NCI-H1417 (cell line): Measurements from ENCODE around the gene GNAO1.

Experiments
- DNase-seq, 3 experiments: peaks; one replicate each; lab custom pipeline; 2025; lab: John Stamatoyannopoulos, UW

Gene GNAO1

DNA sequence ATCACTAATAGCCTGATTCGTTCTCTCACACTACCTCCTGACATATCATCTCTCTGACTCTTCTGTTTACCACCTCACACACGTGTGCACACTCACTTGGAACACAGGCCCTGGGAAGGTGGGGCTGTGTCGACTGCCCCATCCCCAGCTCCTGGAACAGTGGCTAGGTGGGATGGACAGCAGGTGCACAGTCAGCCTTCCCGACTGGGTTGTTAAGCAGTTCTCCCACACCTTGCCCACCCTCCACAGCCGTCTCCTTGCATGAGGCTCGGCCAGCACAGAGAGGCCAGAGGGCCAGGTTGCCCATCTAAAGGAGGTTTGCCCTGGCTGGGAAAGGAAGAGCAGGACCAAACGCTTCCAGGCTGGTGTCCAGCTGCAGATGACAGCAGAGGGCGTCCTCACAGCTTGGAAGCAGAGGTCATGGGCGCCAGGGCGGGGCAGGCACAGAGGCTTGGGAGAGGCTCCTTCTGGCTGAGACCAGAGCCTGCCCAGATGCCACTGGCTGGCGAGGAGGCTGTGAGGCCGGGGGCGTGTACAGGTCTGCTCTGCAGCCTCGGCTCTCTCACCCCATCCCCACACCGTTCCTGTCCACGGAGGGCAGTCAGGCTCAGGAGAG, 141.3 kb downstream of the GNAO1 start:
- no peak for DNase-seq

DNA sequence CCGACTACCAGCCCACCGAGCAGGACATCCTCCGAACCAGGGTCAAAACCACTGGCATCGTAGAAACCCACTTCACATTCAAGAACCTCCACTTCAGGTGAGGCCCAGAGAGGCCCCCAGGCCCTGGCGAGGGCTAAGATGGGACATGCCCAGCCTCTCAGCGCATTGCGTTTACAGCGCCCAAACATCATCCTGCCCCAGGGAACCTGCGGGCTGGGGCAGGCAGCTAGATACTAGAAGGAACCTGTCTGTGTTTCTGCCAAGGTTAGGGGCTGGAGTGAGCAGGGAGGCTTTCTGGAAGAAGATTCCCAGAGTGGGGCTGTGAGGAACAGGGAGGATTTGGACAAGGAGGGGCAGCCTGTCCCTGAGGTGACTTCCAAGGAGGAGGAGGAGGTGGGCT, 143.5 kb downstream of the GNAO1 start:
- no peak for DNase-seq

DNA sequence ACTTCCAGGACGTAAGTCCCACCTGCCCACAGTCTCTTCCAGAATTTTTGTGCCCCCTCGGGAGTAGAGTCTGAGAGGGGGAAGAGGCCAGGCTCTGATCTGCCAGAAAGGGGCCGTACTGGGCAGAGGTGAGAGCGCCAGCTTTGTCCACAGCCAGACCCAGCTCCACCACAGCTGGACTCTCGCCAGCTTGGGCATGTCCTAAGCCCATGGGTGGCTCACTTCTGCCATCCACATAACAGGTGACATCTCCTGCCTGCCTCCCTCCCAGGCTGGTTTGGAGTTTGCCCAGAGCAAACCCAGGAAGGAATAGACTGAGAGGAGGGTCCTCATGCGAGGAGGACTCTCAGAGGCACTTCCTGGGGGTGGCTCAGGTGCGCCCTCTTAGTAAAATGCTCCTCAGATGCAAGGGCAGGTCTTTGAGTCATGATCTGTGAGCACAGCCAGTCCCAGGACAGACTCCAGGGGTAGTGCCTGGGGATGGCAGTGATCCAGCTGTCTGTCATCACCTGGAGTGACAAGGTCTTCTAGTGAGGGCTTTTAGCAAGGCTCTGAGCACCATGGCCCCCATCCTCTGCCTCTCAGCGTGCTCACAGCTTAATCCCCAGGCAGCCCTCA, 144.9 kb downstream of the GNAO1 start:
- DNase-seq = no peak

DNA sequence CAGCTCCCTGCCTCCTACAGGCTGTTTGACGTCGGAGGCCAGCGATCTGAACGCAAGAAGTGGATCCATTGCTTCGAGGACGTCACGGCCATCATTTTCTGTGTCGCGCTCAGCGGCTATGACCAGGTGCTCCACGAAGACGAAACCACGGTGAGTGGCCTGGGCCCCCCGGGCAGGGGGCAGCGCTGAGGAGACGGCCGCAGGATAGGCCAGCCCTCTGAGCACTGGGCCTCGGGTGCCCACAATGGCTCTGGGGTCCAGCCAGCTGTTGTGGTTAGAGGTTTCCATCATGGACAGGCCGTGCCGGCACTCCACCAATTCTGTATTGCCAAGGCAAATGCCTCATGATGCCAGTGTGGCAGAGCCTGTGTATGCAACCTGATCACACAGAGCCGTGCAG, 145.4 kb downstream of the GNAO1 start:
- no peak for DNase-seq

DNA sequence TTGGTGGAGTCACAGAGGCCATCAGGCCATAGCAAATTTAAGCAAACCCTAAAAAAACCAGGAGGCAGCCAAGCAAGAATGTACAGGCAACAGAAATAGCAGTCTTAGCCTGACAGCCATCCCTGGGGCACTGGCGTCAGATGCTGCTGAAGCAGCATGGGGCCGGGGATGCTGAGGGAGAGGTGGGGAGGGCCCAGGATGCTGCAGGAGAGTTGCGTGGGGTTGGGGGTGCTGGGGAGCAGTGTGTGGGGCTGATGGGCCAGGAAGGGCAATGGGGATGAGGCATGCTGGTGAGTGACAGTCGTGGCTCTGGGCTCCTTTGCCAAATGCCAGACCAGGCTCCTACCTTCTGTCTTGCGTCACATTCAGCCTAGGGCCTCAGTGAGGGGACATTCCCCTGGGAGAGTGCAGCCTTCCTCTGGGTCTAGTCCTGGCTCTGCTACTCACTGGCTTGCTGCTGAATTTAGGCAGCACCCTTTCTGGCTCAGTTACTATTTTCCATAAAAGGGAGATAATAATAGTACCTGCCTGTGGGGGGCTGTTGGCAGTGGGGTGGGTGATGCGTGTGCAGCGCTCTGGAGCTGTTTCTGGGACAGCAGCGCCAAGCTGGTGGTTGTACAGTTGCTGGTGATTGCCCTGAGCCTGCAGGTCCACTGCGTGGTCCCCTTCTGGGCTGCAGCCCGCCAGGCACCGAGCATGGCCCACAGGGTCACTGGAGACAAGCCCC, 146.0 kb downstream of the GNAO1 start:
- DNase-seq = no peak

DNA sequence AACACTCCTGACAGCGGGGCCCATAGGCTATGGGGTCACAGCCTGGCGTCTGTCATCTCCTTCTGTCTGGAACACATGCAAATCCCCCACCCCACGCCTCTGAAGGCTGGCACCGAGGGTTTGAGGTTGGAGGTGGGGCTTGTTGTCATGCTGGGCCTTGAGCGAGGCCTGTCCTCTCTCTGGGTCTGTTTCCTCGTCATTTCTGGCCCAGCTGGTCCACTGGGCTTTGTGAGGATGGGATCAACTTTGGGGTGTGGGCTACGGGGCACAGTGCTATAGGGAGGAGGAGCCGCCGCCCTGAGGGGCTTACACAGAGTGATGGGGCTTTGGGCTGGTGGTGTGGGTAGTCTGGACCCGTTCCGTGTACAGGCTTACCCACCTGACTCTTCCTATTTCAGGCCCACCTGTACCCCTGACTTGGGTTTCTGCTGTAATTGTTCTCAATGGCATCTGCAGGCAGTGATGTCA, 146.6 kb downstream of the GNAO1 start:
- no peak for DNase-seq

DNA sequence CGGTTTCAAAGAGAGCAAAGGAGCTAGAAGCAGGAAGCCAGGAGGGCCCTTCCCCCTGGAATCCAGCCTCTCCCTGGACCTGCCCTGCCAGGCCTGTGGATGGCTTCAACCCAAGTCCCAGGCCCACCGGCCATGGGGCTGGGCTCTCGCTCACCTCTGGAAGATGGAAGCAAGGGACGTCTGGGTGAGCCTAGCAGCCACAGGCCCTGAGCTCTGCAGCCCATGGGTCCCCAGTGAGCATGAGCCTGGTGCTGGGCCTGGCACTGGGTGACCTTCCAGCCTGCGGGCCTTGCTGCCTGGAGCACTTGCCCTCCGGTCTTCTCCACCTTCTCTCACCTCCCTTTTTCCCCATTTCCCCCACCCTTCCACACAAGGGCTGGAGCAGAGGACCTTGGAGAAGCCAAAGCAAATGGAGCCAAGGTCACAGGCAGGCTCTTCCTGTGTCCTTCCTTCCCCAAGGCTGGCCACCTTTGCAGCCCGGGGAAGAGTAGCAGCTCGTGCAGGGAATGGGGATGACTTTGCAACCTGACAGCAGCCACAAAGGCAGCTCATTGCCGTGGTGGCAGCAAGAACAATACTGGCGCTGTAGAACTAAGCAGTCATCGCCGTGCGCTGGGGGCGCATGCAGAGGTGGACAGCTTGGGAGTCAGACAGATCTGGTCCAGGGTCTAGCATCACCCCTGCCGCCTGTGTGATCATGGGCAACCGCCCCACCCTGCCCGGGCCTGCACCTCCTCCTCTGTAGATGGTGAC, 147.5 kb downstream of the GNAO1 start:
- no peak for DNase-seq

DNA sequence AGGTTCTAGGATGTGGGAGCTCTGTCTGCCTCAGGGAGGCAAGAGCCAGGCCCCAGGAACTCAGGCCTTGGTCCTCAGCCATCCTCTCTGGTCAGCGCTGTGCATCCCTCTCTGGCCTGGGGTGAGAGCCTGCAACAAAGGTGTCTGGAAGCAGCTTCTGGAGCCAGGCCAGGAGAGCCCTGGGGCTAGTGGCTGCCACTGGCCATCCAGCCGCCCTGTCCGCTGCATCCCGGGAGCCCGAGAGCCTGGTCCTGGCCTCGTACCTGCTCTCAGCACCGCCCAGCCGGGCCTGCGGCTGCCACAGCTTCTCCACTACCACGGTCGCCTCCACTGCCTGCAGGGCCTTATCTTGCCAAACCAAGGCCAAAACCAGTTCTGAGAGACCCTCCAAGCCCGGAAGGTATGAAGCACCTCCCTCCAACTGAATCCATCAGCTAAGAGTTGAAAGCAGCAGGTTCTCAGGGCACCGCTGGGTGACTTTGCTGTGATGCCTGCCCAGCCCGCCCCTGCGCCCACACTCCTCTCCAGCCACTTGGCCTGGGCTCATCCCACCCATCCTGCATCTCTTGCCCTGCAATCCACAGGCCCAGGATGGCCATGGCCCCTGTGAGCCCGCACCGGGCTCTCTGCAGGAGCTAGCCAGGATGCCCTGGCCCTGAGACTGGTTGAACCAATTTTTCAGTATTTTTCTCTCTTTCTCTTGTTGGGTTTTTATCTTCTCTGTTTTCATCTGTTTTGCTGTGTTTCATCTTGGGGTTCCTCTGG, 148.3 kb downstream of the GNAO1 start:
- no peak for DNase-seq

DNA sequence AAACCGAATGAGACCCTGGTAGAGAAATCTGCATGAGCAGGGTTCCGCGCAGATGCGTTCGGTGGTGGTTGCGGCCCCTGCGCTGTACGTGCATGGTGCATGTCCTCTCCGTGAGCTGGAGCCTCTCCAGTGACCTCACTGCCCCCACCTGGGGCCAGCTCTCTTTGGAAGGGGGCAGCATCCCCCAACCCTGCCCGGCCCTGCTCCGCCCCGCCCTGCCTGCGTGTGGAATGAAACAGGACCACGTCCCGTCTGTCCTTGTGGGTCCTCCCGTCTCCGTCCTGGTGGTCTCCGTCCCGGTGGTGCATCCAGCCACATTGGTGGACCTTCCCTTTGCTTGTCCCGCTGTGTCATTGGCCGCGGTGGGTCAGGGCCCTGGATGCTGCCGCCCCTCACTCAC, 149.1 kb downstream of the GNAO1 start:
- DNase-seq = no peak

DNA sequence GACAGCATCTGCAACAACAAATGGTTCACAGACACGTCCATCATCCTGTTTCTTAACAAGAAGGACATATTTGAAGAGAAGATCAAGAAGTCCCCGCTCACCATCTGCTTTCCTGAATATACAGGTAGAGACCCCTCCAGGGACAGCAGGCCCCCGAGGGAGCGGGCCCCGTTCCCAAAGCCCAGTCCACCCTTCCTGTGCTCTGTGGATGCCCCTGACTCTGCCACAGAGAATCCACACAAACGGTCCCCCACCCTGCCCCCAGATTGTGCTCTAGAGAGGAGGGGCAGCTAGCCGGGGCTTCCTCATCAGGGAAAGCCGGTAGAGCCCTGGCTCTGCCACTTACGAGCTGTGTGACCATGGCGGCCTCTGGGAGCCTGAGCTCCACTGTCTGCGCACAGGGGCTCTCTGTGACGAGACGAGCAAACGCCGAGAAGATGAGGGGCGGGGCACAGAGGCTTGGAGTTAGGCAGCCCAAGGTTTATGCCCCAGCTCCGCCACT, 149.6 kb downstream of the GNAO1 start:
- no peak for DNase-seq

DNA sequence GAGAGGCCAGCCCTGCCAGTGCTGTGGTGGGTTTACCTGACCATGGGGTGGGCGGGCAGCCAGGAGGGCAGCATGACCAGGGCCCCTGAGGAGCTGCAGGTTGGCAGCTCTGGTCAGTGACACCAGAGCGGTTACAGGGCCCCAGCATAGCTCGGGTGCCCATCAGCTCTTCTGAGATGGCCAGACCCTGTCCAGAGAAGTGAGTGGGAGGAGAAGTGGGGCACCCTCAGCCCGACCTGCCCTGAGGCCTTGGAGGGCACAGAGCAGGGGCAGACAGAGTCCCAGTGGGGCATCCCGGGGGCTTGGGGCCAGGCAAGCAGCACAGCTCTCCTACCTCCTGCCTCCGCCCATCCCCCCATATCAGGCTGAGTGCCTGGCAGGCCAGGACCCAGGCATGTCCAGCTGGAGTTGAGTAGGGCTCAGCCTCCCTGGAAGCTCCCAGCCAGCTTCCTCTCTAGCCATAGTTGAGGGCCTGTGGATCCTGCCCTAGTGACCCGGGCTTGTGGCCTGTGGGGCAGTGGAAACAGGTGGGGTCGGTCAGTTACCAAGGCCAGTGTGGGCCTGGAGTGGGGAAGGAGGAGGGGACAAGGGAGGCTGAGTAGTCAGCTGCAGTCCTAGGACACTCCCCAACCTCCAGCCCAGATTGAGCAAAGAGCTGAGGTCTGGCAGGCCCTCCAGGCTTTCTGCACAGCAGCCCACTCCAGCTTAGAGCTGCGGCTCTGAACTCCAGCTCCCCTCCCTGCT, 150.5 kb downstream of the GNAO1 start:
- no peak for DNase-seq

DNA sequence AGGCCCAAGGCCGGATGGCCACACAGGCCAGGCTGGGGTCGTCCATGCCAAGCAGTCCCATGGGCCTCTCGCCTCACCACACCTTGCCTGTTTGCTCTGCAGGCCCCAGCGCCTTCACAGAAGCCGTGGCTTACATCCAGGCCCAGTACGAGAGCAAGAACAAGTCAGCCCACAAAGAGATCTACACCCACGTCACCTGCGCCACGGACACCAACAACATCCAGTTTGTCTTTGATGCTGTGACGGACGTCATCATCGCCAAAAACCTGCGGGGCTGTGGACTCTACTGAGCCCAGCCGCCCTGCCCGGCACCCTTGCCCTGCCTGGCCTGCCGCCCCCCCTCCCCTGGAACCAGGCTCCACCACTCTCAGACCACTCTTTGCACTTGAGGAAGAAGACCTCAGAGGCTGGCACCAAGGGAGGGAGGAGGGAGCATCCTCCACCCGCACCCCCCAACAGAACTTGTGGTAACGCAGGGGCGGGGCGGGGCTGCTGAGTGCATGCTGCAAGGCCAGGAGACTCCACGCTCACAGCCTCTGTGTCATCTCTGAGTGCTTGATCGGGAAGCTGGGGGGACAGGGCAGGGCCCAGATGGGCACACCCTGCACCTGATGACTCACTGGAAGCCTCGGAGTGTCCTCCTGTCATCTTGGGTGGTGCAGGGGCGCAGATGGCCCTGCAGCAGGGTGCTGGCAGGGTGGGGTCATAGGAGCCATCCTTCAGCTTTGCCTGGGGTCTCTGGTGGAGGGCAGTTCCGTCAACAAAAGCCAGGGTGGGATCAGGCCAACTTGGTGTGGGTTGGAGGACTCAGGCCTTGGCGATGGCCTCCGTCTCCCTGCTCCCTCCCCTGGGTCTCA, 152.6 kb downstream of the GNAO1 start:
- no peak for DNase-seq

DNA sequence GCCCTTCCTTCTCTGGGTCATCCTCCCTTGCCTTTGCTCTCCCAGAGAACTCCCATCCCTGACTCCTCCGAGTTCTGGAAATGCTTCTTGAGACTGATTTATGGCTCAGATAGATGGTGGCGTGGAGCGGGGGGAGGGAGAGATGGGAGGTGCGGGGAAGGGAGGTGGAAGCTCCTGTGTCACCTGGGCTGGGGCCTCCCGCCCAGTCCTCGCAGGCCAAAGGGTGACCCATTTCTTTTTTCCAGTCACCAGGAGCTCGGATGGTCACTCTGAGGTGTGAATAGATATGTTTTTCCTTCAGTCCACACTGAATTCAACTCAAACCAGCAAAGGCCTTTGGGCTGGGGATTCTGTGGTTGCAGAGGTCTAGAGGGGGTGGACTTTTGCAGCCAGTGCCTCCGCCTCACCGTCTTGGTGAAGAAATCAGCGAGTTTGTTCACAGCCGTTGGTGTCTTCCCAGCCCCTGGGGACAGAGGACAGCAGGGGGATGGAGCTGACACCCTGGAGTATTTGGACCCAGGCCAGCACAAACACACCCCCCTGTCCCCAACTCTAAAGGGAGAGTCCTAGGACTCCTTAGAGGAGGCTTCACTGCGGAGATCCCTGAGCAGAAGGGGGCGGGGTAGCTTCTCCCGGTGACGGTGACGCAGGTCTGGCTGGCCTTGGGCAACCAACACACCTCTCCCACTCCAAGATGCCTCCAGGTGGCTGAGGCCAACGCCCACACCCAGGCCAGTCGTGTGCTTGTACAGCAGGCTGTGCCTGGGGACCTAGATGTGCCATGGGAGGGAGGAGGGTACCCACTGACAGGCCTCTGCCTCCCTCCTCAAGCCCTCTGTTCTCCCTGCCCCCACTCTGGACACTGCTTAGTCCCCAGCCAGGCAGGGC, 153.5 kb downstream of the GNAO1 start:
- no peak for DNase-seq

DNA sequence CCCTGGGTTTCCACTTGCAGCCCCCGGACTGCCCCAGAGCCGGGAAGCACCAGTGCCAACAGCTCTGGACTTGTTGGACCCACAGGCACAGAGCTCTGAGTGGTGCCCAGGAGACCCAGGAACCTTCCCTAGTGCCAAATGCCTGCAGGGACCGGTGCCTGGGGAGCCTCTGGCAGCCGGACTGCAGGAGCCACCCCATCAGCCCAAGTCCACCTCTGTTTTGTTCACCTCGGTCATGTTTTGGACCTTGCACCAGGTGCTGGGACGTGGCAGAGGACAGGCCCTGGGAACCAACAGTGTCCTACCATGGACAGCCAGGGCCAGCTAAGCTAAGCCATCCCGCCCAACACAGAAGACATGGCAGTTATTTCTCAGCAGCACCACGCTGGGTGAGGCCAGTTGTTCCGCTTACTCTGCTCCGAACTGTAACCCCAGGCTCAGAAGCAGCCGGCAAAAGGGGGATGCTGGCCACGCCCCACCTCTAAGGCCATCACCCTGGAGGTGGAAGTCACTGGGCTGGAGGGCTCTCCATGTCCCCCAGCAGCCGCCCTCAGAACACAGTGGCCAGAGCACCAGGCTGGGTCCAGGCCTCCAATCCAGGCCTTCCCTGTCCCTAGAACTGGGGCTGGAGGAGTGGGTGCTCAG, 154.2 kb downstream of the GNAO1 start:
- DNase-seq = no peak

DNA sequence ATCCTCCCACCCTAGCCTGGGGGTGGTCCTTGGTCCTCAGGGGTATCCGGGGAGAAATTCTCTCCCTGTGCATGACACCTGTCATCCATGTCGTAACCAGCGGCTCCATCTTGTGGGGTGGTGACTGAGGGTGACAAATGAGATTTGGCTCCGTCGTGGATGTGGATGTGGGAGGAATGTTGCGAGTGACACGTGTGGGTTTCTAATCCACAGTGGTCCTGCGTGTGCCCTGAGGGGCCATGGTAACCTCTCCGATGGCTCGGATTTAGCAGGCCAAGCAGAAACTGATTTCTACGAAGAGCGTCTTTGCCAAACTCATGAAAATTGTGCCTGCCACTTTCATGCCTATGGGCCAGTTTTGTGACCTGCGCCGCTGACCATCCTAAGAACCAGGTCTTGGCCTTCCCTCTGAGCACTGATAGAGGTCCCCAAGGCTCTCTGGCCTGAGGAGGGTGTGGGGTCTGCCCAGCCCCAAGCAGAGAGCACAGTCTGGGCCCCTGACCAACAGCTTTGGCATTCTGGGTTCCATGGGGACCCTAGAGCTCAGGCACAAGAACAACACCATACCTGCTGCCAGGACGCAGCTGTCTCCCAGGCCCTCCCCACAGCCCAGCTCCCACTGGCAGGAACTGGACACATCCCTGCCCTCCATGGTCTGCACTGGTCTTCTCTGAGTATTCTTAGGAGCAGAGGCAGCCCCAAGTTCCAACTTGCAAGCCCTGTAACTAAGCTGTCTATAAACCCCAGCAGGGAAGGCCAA, 155.0 kb downstream of the GNAO1 start:
- no peak for DNase-seq

DNA sequence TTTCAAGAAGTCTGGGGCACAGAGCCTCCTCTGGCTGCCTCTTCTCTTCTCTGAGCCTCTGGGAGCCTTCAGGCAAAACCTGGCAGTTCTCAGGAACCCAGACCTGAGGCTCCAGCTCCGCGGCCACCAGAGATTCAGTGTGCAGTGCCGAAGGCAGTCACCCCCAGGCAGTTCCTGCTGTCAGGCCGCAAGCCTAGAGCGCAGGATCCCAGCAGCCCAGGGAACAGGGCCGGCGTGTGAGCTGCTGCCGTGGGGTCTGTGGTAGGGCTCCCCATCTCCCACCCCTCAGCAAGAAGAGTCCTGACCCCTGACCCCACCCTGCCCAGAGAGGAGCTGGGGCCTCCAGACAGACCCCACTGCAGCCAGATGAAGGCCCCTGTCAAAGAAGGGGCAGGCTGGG, 155.9 kb downstream of the GNAO1 start:
- DNase-seq = no peak

DNA sequence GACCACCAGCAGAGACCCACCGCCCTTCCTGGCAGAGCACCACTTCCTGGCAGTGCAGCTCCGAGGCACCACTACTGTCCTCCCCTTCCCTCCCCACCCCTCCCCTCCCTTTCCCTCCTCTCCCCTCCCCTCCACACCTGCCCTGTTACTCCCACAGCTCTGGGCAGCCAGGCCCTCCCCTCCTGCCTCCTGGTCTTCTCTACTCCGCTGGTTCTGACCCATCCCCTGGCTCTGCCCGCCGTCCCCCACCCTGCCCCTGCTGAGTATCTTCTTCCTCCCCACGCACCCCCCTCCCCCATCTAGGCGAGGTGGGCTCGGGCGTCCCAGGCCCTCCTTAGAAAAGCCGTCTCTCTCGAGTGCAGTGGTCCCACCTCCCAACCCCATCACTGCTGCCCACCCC, 156.4 kb downstream of the GNAO1 start:
- no peak for DNase-seq
